Measurements from ENCODE around the gene RASL10B.
"Not testable (repeated sequence)": the region's sequence is repeated elsewhere in the genome, so short reads cannot be mapped to it uniquely, and the experiment has no call there.

RASL10B gene

DNA sequence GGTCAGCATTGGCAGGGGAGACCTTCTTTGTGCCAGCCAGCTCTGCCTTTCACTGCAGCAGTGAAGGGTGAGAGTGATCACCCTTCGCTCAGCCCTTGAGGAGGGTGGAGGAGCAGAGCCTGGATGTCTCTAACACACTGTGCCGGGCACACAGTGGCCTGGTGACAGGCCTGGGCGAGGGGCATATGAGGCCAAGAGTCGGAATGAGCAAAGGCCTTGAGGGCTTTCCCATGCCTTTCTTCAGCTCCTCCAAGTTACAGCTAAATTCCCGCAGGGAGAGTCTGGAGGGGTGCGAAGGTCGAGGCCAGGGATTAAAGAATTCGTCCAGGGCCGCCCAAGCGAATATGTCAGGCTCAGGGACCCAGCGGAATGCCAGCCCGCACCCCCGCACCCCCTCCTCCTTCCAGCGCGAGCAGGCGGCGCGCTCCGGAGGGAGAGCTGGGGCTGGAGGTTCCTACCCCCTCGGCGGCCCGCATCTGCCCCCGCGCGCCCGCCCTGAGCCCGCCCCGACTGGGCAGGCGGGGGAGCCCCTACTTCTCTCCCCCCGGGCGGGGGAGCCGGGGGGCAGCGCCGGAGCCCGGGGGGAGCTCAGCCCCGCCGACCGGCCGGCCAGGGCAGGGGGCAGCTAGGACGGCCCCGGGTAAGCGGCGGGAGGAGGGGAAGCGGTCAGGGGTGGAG, at the start of gene RASL10B:
Gene RASL10B (plus strand): TSS at position 401 of the 678 bp plus-strand sequence. CDS start 3,546 bp downstream, outside the sequence.
- no peak for DNase-seq

GRCh38 chr17:35683591-35683990, 47.8 kb upstream of the RASL10B start:
- DNase-seq = no peak

DNA sequence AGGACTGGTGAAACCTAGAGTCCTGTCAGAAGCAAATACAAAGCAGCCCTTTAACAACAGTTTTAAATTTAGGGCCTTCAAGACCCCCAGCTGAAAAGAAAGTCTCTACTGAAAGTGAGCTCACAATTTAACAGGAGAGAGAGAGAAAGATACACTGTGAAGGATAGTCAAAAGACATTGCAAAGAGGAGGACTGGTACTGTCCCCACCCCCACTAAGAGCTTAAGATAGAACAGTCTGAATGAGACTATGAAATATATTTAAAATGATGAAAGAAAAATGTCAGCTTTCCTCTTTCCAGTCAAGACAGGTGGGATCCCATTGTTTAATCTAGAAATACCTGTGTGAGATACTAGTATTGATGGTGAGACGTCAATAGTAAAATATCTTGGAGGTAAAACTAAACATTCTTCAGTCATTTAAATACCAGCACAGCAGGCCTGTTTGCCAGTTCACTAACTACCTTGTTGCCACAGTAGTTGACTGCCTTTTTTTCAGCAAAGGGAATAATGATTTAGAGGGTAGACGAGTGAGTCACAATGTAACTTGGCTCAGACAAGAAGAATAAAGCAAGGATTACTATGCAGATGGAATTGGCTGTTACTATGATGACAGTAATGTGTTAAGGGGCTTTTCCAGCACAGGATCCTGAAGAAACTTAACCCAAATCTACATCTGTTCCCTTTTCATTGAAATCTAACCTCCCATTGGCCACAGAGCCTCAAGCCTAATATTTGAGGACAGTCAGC, 47.2 kb upstream of the RASL10B start:
- no peak for DNase-seq

DNA sequence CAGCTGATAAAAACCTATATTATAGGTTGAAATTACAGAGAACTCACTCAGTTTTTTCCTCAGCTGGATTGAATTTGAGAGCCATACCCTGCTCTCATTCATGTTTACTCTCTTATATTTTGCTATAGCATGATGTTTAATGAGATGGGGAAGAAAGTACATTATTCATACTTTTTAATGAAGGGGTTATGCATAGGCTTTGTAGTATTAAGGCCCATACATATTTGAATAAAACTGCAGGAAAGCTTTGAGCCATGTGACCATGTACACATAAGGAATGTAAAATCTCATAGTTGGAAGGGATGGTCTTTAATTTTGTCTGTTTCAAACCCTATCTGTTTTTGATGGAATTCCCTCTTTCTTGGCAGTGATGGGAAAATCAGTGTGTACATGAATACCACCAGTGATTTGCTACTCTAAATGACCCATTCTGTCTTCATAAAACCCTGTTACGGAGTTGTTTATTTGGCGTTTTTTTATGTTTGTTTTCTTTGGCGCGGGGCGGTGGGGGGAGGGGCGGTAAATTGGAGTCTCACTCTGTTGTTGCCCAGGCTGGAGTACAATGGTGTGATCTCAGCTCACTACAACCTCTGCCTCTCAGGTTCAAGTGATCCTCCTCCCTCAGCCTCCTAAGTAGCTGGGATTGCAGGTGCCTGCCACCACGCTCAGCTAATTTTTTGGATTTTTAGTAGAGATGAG, 38.8 kb upstream of the RASL10B start:
- no peak for DNase-seq

DNA sequence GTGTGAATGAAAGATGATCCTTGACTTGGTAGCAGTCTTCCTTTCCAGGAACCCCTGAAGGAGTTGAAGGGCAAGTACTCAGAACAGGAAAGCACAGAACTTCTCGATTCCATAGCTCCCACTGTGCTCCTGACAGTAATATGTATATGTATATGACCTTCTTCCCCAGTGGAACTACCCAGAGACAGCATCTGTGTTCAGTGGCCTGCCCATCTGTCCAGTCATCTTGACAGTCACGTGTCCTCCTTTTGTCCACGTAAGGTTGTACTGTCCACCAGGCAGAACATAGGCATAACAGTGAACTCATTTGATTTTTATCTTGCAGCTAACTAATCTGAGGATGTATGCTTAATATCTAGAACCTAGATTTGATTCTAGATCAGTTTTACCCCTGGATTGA, 37.8 kb upstream of the RASL10B start:
- DNase-seq = no peak

DNA sequence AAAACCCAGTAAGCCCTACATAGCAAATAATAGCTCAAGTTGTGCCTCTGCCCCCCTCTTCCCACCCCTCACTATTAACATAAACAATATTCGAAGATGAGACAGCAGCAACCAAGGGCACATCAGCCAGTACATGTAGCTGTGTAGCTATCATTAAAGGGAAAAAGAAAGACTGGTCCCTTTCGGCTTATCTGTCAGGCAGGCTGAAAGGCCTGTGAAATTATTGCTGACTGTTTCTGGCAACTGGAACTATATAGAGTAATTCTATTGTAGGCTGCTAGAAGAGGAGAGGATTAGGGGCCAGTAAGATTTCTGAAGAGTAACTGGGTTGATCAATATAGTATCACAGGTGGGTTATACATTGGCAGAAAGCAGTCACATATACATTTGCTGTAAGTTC, 36.5 kb upstream of the RASL10B start:
- DNase-seq = no peak

DNA sequence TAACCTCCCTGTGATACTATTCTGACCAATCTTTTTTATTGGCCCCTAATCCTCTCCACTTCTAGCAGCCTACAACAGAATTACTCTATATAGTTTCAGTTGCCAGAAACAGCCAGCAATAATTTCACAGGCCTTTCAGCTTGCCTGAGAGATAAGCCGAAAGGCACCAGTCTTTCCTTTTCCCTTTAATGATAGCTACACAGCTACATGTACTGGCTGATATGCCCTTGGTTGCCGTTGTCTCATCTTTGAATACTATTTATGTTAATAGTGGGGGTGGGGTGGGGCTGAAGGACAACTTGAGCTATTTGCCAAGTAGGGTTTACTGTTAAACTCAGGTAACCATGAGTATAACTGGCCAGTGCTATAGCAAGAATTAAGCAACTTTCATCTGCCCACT, 35.8 kb upstream of the RASL10B start:
- DNase-seq = no peak

- DNase-seq = no peak
Measured at GRCh38 chr17:35698800-35699199, 32.6 kb upstream of the RASL10B start.

DNA sequence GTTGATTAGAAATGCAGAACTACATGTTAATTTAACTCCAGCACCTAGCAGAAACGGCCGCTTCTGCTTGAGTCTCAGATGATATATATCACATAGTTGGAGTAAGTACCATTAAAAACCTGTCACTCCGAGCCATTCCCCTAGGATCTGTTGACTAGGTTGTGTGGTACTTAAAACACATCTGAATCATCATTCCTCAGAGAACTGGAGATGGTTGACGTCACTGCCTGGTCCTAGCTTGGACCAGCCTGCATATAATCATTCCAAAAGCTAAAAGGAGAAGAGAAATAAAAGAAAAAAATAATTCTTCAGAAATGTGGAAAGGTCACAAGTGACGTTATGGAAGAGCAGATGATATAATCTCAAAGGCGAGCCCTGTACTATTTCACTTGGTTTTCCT, 31.3 kb upstream of the RASL10B start:
- no peak for DNase-seq

GRCh38 chr17:35701491-35701890, 29.9 kb upstream of the RASL10B start:
- no peak for DNase-seq

- not testable (repeated sequence) for DNase-seq
Measured at GRCh38 chr17:35703308-35703707, 28.1 kb upstream of the RASL10B start.

DNA sequence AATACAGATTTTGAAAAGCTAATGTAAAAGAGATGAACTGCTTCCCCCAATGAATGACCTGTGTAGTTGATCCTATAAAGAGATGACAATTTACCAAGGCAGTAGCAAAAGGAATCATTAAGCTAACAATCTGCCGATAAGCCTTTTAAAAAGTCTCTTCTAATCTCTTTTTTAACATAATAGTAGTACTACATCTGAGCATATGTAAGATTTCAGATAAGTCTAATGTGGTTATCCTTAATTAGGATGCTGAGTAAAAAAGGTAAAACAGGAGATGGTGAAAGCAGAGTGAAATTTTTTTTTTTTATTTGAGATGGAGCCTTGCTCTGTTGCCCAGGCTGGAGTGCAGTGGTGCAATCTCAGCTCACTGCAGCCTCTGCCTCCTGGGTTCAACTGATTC, 26.2 kb upstream of the RASL10B start:
- no peak for DNase-seq

- DNase-seq = no peak
Measured at GRCh38 chr17:35705705-35706104, 25.7 kb upstream of the RASL10B start.

- no peak for DNase-seq
Measured at GRCh38 chr17:35708149-35708548, 23.3 kb upstream of the RASL10B start.

DNA sequence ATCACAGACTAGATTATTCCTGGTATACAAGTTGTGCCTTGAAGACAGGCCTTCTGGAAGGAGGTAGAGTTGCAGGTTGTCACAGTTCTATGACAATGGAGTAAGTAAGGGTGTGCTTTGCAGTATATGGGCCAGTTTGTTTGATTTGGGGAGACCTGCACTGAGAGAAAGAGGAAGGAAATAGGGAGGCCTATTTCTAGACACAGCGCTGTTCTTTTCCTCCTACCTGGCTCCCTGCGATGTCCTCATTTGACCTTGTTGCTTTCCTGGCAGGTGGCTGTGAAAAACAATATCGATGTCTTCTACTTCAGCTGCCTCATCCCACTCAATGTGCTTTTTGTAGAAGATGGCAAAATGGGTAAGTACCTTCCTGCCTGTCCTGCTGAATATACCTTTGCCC, 22.5 kb upstream of the RASL10B start:
- no peak for DNase-seq

DNA sequence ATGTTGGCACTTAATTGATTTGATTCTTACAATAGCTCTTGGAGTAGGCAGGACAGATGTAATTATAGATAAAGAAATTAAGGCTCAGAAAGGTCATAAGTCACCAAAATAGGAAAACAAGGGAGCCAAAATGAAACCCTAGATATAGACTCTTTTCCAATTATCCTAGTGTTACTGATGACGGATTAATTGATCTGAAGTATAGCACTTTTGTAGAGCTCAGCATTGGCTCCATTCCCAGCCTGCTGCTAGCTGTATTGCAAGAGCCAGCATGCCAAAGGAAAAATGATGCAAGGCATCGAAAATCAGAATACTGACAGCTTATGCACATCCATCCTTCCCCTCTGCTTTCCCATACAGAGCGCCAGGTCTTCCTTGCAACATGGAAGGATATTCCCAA, 21.6 kb upstream of the RASL10B start:
- no peak for DNase-seq

- no peak for DNase-seq
Measured at GRCh38 chr17:35710950-35711349, 20.5 kb upstream of the RASL10B start.

DNA sequence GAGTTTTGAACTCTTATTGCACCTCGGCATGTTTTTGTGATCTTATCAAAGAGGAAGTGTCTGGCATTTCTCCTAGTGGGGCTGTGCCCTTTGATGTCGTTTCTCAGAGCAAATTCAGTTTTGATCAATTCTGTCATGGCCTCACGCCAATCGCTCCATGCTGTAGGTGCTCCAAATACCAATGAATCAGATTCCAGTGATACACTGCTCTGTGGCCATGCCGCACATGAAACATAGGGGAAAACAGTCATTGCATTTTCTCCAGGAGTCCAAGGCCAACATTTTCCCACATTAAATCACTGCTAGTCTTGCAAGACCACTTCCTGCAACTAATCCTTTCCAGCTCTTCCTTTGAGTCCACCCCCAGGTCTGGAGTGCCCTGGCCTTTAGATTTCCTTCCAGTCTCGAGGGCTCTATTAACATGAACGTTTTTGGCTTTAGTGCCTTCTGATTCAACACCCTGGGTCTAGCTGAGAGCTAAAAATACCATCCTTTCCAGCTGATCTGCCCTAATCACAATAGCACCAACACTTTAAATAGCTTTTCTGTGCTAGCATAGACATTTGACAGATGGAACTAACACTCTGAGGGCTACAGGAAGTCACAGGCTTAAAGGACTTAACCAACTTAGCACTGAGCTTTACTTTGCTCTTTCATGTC, 18.2 kb upstream of the RASL10B start:
- DNase-seq = no peak

GRCh38 chr17:35714988-35715387, 16.5 kb upstream of the RASL10B start:
- DNase-seq = no peak

DNA sequence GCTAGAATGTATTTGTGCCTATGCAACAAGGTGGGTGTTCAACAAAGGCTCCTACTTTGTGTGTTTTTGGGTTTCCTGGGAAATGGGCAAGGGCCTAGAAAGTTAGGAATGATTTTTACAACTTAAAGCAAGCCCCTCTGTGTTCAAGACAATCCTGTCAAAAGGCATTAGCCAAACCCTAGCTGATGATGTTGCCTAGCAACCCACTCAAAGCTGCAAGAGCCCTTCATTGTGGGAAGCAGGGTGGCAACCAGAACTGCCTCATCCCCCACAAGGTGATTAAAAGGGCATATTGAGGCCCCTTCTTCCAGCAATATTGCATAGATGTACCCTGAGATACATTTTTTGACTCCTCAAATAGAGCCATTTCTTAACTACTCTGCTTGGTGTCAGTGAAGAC, 16.0 kb upstream of the RASL10B start:
- no peak for DNase-seq

- no peak for DNase-seq
Measured at GRCh38 chr17:35716173-35716572, 15.3 kb upstream of the RASL10B start.

DNA sequence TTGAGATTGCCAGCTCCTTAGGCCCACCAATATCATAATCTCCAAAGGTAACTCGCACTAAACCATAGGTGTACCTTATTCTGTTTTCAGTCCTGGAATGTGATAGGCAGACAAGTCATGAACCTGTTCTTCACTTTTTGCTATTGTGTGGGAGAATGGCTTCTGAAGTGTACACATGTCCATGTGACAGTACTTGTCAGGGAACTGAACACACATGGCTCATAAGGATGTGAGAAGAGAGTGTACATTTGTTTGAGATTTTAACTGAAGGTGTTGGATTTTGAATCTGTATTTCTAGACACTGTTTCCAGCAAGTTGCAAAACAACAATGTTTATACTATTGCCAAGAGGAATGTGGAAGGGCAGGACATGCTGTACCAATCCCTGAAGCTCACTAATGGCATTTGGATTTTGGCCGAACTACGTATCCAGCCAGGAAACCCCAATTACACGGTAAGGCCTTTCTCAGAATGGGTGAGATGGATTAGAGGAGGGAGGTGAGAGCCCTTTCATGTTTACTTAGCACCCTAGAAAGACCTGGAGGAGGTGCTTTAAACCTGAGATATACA, 14.5 kb upstream of the RASL10B start:
- no peak for DNase-seq

- no peak for DNase-seq
Measured at GRCh38 chr17:35717475-35717874, 14.0 kb upstream of the RASL10B start.
